ENCODE results near the gene COL25A1. TPM values are rescaled to one million over a fixed set of nuclear protein-coding genes. Genes with fewer than 3 reads are reported as not detected.

COL25A1 gene
- total RNA-seq, 6 donors from 2014 or later = 0.15 to 0.79 (median 0.27) TPM; not detected in 2

DNA sequence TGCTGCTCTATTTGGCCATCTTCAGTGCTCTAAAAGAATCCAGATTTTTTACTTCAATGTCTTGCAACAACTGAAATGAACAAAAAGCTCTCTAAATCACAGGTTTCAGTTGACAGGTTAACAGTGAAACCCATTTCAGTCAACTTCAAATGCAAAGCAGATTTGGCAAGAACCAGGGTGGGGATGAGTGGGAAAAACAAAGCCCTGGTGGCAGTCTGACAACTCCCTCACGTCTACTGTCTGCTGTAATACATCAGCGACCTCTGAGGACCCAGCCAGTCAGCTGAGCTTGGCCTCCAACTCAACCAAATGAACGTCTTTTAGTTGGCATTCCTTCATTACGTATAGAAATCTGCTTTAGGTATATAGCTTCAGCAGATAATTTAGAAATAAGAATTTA is 95.8 kb downstream of the COL25A1 start:
- TF ChIP-seq POLR2A (IDR thresholded peaks at IDR 0.05) = no peak
- no peak for TF ChIP-seq POLR2AphosphoS5 (IDR thresholded peaks at IDR 0.05)
- WGBS, 2 donors = 59 to 75% methylated on average over 4 of the region's 4 CpGs
- Histone ChIP-seq H3K4me3 (no peak overlapping the region), H3K27me3 (no peaks in the 10 kb centered on the region), H3K36me3 (no peaks in the 10 kb centered on the region), H3K4me1 (no peaks in the 10 kb centered on the region), H3K27ac (no peak overlapping the region), H3K9me3 (no peaks in the 10 kb centered on the region)
- ATAC-seq (ENCODE audit: low FRiP score in 2 of 2) (no peak), DNase-seq (no peak)

DNA sequence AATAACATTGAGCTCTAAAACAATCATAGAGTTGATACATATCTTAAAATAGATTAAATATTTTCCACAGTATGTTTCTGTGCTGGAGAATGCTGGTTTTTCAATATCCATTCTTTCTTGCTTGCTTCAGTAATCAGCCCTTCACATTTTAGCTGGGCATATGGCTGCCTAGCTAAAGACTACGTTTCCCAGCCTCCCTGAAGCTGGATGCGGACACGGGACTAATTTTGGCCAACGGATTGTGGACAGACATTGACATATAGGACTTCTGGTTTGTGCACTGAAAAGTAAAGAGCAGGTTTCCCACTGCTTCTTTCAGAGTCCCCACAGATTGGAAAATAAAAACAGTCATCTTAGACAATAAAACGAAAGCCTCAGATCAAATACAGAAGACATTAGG is 97.3 kb downstream of the COL25A1 start:
- Histone ChIP-seq H3K27me3 (no peaks in the 10 kb centered on the region), H3K9me3 (no peaks in the 10 kb centered on the region), H3K36me3 (no peaks in the 10 kb centered on the region), H3K4me1 (no peaks in the 10 kb centered on the region), H3K4me3 (no peak overlapping the region), H3K27ac (no peak overlapping the region)
- ATAC-seq (ENCODE audit: low FRiP score in 2 of 2) (no peak), DNase-seq (no peak)
- 78 to 84% methylated on average over 5 of the region's 5 CpGs for WGBS, 2 donors
- TF ChIP-seq POLR2A (IDR thresholded peaks at IDR 0.05) (no peak), POLR2AphosphoS5 (IDR thresholded peaks at IDR 0.05) (no peak), EP300 (IDR thresholded peaks at IDR 0.05) (no peak)
- TF ChIP-seq, protein P1, sequence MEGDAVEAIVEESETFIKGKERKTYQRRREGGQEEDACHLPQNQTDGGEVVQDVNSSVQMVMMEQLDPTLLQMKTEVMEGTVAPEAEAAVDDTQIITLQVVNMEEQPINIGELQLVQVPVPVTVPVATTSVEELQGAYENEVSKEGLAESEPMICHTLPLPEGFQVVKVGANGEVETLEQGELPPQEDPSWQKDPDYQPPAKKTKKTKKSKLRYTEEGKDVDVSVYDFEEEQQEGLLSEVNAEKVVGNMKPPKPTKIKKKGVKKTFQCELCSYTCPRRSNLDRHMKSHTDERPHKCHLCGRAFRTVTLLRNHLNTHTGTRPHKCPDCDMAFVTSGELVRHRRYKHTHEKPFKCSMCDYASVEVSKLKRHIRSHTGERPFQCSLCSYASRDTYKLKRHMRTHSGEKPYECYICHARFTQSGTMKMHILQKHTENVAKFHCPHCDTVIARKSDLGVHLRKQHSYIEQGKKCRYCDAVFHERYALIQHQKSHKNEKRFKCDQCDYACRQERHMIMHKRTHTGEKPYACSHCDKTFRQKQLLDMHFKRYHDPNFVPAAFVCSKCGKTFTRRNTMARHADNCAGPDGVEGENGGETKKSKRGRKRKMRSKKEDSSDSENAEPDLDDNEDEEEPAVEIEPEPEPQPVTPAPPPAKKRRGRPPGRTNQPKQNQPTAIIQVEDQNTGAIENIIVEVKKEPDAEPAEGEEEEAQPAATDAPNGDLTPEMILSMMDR (IDR thresholded peaks at IDR 0.05) = no peak

DNA sequence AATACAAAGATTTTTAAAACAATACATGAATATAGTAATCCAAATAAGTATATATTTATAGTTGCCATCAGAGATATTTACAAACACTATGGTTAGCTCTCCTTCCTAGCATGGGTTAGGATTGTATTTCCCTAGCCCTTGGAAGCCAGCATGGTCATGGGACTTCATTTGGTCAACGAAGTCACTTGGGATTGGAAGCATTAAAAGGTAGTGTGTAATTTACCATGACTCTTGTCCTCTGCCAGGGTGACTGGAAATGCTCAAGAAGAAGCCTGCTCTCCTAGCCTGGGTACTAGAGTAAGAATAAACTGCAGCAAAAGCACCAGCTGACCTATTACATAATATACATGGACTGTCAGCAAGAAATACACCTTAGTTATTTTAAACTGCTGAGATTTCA is 102.9 kb downstream of the COL25A1 start:
- no peak for DNase-seq
- H3K9me3 ChIP-seq = no peaks in the 10 kb centered on the region
- H3K4me1 ChIP-seq = no peaks in the 10 kb centered on the region
- no peak overlapping the region for H3K27ac ChIP-seq
- ATAC-seq (ENCODE audit: low FRiP score in 2 of 2) = no peak
- no peaks in the 10 kb centered on the region for H3K27me3 ChIP-seq
- WGBS, 2 donors = 78 to 91% methylated on average over 1 of the region's 1 CpG
- no peak overlapping the region for H3K4me3 ChIP-seq
- H3K36me3 ChIP-seq = no peaks in the 10 kb centered on the region
- TF ChIP-seq POLR2A (IDR thresholded peaks at IDR 0.05) = no peak
- TF ChIP-seq POLR2AphosphoS5 (IDR thresholded peaks at IDR 0.05) = no peak
- TF ChIP-seq, protein P1 (IDR thresholded peaks at IDR 0.05) = no peak
- TF ChIP-seq EP300 (IDR thresholded peaks at IDR 0.05) = no peak

DNA sequence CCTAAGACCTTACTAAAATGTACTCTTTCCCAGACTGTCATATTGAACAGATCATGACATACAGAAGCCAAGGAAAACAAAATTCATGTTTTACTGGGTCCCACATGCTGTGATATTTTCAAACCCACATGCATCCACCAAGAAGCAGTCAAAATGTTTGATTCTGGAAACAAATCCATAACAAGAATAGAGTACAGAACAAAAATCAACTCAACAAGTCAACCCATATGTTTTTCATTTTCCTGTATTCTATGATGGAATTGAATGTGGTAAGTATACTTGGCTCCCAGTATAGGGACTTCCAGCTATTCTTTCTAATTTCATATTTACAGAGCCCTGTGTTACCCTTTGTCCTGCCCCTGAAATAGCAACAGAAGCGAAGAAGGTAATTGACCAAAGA is 106.8 kb downstream of the COL25A1 start:
- TF ChIP-seq EP300 (IDR thresholded peaks at IDR 0.05) (no peak), POLR2AphosphoS5 (IDR thresholded peaks at IDR 0.05) (no peak), POLR2A (IDR thresholded peaks at IDR 0.05) (no peak)
- TF ChIP-seq, protein P1 (IDR thresholded peaks at IDR 0.05) = no peak
- no peak for DNase-seq

DNA sequence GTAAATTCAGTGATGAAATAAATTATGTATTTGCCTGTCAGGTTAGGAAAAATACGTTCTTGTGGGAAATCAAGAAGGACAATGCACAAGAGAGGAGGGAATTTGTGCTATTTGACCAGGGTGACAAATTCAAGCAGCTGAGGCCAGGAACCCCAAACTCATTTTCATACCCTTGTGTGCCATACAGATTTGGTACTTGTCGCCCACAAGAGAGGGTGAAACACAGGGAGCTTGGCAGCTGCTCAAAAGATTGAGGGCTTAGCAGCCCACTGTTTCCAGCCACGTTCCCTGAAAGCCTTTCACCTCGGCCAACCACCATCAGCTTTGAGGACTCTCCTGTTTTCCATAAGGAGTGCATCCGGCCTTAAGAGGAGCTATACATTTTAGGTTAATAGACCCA is 111.2 kb downstream of the COL25A1 start:
- ATAC-seq (ENCODE audit: low FRiP score in 2 of 2) = no peak
- H3K27ac ChIP-seq = no peak overlapping the region
- H3K4me3 ChIP-seq = no peak overlapping the region
- TF ChIP-seq EP300 (IDR thresholded peaks at IDR 0.05) (no peak), POLR2A (IDR thresholded peaks at IDR 0.05) (no peak), POLR2AphosphoS5 (IDR thresholded peaks at IDR 0.05) (no peak)
- TF ChIP-seq, protein P1 (IDR thresholded peaks at IDR 0.05) = no peak
- DNase-seq = no peak
- H3K36me3 ChIP-seq = no peaks in the 10 kb centered on the region
- H3K4me1 ChIP-seq = no peaks in the 10 kb centered on the region
- H3K27me3 ChIP-seq = no peaks in the 10 kb centered on the region
- WGBS, 2 donors = 75 to 83% methylated on average over 5 of the region's 5 CpGs
- H3K9me3 ChIP-seq = no peaks in the 10 kb centered on the region

More for the DNA sequence above, 106.8 kb downstream of the COL25A1 start:
- H3K27me3 ChIP-seq = no peaks in the 10 kb centered on the region
- 83 to 89% methylated on average over 1 of the region's 1 CpG for WGBS, 2 donors
- no peaks in the 10 kb centered on the region for H3K4me1 ChIP-seq
- H3K27ac ChIP-seq = no peak overlapping the region
- ATAC-seq (ENCODE audit: low FRiP score in 2 of 2) = no peak
- H3K4me3 ChIP-seq = no peak overlapping the region
- no peaks in the 10 kb centered on the region for H3K9me3 ChIP-seq
- H3K36me3 ChIP-seq = no peaks in the 10 kb centered on the region

Data from upper lobe of left lung (tissue), 6 donors.